ENCODE measurements around the gene NACC2.

NACC2 gene

DNA sequence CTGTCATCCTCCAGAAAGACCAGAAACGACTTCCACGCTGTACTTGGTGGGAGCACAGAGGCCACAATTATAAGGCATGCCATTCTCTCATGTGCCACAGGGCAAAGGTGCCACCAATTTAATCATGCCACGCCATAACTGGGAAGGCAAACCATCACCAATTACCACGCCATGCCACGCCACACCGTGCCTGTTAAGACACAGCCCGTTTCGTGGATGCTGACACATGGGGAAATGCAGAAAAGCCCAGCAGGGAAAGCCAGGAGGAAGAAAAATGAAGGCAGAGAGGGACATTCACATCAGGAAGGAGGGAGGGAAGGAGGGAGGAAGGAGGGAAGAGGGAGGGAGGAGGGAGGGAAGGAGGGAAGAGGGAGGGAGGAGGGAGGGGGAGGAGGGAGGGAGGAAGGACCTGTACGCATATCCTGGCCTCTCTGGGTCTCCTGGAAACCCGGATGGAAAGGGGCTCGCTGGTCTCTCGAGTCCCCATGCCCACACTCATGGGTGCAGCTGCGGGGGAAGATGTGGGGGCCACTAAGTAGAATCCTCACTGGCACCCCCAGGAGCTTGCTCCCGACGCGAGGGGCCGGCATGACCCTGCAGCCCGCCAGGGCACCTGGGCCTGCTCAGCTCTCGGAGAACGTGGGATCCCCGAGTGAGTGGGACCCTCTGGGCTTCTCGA lies 72.2 kb downstream of the NACC2 start:
- no peak for DNase-seq

DNA sequence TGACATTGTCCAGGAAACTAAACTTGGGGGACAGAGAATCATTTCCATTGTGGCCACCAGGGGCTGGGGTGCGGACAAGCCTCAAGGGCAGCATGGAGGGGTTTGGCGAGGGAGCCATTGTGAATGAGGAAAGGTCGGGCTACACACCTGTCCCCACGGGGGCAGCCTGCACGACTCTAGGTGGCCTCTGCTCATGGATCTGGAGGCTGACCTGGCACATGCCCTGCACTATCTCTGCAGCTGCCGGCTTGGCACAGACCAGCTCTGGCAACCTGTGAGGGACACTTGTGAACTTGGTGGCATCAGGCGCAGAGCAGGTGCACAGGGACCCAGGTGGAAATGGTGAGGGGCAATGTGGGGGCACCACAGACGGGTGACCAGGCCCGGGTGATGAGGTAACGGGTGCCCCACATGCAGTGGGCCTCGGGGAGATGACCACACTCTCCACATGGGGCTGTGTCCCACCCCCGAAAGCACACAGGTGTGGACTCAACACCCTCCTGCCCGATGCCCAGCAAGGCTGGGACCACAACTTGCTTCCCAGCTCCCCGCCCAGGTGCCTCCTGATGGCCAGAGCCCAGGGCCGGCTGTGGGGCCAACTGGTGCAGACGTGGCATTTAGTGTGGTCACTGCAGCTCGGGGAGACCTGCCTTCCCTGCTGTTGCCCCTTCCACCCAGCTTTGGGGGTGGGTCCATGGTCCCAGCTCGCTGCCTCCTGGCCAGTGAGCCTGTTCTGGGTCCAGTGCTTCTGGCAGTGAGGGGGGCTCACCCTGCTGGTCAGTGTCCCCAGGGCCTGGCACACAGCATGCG lies 73.0 kb downstream of the NACC2 start:
- no peak for DNase-seq

DNA sequence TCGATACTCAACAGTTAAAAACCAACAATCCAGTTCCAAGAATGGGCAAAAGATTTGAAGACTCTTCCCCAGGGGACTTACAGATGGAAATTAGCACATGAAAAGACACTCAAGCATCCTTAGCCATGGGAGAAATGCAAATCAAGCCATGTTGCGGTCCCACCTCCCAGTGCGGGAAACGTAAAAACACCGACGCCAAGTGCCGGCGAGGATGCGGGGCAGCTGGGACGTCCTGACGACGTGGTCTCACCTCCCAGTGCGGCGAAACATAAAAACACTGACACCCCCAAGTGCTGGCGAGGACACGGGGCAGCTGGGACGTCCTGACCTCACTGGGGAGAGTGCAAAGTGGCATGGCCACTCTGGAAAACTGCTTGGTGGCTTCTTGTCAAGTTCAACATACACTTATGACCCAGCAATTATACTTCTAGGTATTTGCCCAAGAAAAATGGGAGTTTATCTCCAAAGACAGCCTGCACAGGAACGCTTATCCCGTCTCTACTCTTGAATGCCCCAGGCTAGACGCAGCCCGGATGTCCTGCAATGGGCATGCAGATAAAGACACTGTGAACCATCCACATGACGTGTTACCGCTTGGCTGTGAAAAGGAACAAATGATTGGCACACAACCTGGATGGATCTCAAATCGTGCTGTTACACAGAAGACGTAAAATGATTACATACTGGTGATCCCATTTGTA lies 73.8 kb downstream of the NACC2 start:
- DNase-seq = no peak

DNA sequence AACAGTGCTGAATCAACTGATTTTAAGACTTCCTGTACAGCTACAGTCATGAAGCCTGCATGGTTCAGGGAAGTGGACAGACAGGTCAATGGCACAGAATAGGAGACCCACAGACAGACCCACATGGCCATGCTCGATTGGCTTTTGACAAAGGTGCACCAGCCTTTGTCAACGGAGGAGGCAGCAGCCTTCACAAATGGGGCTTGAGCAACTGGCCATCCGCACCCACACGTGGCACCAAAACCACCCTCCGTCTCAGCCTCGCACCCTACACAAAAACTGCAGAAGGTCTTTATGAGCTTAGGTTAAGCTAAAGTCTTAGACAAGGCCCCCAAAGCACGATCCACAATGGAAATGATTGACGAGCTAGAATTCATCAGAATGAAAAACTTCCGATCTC lies 74.4 kb downstream of the NACC2 start:
- no peak for DNase-seq

DNA sequence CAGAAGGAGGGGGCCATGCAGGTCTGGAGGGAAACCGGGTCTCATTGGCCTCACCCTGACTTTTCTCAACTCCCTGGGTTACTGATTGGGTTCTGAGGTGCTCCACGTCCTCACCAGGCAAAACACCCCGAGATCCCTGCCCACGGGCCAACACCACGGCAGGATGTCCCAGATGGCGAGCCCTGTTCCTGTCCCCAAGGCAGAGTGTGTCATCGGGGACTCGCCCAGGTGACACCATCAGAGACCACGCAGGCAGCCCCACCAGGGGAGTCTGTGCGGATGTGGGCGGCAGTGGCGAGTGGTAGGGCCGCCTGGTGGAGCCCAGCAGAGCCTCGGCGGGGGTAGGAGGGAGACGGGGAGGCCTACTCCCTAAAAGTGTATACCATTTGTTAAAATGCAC lies 74.9 kb downstream of the NACC2 start:
- DNase-seq = no peak

DNA sequence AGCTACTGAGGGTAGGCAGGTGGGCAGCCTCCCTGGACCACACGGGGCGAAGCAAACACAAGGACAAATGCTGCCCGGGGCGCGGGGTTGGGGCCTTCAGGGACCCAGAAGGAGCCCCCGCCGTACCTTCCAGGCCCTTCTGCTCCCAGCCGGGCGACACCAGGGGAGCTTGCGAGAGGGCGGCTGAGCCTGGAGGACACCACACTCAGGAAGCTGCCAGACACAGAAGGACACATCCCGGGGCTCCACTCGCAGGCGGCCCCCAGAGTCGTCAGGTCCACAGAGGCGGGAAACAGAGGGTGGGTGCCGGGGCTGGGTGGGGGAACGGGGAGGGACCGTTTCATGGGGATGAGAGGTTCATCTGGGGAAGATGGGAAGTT lies 75.4 kb downstream of the NACC2 start:
- no peak for DNase-seq

DNA sequence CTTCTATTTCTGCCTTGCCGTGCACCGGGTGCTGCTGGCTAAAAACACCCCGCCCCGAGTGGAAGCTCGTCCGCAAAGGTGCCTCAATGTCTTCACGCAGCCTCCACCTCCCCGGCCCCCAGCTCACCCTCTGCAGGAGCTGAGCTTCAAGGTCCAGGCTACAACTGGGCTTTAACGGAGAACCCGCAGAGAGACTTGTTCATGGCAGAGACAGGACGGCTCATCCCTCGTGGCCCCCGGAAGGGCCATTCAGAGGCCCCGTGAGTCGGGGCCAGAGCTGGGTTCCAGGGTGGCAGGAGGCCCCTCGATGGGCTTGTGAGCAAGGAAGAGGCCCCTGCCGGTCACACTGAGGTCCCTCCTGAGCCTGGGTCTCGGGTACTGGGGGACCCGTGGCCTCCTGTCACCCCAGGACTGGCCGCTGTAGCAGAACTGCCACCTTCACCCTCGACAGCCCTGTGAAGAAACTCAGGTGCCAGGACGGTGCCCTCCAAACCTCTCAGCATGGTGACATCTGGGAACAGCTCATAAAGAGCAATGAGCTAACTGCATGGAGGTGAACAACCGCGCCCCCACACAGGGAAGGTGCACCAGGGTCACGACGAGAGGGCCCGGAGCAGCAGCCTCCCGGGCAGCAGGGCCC lies 75.9 kb downstream of the NACC2 start:
- no peak for DNase-seq

DNA sequence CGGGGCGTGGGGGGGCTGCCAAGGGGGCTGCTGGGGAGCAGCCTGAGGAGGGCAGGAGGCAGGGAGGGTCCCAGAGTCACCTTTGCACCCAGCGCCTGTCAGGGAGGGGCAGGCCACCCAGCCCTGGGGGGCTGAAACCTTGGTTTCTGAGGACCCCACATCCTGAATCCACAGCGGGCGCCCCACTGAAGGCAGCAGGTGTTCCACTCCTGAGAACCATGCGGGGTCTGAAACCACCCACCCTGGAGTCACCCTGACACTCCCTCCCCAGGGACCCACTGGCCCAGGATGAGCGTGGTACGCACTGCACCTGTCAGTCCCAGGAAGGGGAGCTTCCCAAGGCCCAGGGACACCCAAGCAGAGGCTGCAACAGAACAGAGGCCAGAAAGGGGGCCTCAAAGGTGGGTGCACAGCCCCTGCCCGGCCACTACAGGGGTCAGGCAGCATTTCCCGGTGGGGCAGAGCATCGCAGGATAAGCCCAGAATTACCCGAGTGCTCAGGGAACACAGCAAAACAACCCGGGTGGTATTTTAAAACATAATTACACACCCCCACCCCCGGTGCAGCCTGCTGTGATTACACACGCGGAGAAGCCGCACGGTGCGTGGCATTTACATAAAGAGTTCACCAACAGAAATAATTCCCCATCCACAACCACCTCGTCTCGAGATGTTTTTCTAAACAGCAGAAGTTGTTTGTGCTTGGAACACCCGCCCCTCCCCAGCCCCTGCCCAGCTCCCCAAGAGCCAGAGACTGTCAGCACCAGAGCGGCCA lies 76.6 kb downstream of the NACC2 start:
- DNase-seq = no peak

DNA sequence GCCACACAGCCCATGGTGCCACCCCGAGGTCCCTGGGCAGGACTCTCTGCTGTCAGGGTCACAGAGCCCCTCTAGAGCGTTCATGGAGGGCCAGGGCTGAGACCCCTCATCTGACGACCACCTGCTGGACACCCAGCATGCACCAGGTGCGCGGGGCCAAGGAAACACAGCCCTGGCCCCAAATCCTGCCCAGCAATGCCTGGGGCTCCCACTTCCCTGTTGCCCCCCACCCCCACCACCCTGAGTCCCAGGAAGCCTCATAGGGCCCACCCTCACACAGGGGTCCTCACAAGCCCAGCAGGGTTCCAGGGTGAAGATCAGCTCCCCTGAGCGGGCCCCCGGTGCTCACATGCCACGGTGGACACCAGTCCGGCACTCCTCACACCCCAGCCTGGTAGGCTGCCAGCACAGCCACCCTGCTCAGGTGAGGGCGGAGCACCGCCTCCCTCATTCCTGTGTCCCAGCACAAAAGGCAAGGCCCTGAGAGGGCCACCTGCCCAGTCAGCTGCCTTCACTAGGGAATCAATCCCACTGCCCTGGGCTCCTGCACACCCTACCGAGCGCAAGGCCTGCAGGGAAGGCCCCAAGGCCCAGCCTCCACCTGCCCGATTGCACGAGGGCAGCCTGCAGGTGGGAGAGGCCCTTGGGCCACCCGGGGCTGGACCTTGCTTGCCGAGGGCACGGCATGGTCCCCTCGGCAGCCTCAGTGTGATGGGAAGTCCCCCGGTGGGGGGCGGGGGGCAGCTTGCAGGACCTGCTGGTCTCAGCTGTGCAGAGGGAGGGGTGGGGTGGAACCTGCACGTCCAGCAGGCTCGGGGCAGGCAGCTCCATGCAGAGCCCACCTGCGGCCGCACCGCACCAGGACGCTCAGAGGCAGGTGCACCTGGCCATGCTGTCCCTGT lies 77.5 kb downstream of the NACC2 start:
- no peak for DNase-seq

DNA sequence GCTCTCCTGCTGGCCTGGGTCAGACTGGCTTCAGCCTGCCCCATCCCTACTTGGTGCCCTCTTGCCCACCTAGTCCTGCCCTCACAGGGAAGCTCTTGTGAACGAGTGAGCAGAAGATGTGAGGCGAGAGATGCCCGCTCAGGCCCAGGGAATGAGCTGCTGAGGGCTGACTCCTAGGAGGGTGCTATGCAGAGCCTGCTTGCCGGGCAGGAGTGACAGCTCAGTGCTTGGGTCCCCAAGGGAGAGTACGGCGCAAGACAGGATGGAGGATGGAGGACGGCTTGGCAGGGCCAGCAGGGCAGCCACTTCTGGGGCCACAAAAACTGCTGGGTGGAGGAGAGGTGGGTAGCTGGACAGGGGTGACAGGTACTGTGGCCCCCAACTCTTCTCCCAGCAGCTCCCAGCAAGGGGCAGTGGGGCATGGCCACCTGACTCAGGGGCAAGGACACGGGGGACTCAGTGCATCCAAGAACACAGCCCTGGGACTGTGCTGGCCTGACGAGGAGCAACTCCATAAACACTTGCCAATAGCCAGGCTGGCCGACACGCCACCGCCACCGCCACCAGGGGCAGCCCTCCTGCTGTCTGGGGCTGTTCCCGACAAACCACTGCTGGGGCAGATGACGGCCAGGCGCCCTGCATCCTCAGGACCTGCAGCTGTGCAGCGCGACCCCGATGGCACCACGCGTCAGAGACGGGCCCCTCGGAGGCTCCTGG lies 78.4 kb downstream of the NACC2 start:
- no peak for DNase-seq

DNA sequence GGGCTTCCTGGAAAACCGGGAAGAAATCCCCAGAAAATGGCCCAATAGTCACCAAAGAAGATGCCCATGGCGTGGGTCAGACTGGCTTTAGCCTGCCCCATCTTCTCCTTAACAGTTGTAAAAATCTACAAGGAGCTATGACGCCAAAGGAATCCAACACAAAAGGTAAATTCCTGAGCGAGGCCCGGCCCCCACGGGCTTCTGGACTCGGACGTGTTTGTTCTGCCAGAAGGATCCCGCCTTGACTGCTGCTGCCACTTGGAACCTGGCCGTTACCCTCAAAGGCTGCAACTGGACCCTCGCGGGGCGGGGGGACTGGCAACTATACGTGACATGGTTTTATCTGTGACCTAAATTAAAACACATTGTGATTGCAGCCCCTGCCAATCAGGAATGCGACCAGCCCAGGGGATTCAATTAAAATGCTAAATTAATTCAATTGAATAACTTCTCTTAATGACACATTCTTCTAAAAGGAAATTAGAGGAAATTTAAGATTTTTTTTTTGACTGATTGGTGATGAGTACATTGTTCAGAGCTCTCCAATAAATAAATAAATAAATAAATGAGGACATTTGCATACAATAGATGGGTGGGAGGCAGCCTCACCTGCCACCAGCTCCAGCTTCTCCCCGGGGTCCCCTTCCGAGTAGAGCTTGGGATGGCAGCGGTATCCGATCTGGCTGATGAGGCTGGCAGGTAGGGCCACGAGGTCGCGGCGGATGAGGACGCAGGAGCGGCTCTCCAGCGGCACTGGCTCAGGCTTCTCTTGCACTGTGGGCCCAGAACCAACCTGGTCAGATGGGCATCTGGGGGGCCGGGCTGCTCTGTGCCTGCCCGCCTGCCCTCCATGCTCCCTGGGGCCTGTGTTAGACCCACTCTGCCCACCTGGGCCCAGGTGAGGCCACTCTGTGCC lies 79.2 kb downstream of the NACC2 start:
- no peak for DNase-seq

DNA sequence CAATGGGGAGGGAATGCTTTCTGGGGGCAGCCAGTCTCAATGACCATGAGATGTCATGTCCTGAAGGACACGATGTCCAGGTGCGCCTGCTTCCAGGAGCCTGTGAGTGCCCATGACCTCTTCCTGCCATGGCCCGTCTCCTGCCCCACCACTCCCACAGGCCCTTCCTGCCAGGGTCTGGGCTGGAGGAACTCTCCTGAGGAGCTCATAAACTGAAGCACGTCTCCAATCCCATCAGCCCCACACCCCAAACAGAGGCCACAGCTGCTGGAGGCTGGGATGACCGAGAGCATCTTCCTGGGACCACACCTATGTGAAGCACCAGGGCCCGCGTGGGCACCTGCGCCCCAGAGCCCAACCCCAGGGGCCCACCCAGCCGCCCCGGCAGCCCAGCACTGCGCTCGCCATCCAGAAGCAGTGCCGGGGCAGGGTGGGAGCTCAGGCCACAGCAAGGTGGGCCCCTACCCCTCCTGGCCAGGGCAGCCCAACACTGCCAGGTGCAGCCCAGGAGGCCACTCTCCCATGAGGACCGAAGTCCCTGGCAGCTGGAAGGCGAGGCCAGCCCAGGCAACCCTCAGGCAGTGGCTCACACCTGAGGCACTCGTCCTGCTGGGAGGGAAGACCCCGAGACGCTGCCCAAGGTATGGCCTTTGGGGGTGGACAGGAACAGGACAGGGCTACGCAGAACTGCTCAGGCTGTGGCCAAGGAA lies 80.0 kb downstream of the NACC2 start:
- DNase-seq = no peak

DNA sequence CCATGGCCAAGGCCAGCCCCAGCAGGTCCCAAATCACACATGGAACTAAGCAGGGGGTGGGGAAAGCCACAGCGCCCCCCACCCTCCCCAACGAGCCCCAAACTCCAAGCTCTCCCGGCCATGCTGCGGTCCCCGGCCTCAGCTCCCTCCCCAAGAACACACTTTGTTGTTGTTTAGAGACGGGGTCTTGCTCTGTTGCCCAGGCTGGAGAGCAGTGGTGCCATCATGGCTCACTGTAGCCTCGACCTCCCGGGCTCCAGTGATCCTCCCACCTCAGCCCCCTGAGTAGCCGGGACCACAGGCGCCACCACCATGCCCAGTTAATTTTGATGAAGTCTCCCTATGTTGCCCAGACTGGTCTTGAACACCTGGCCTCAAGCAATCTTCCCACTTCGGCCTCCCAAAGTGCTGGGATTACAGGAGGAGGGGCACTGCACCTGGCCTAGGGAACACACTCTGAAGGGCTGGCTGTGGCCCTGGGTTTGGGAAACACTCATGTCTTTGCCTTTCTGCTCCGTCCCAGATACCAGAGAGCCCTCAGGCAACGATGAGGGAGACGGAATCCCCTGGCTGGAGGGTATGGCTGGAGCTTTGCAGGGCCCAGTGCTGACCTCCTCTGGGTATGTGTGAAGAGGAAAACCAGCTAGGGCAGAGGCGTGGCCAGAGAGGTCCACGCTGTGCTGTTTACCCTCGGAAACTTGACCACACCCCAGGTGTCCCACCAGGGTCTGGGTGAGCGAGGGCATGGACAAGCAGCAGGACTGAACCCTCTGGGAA lies 80.8 kb downstream of the NACC2 start:
- no peak for DNase-seq

DNA sequence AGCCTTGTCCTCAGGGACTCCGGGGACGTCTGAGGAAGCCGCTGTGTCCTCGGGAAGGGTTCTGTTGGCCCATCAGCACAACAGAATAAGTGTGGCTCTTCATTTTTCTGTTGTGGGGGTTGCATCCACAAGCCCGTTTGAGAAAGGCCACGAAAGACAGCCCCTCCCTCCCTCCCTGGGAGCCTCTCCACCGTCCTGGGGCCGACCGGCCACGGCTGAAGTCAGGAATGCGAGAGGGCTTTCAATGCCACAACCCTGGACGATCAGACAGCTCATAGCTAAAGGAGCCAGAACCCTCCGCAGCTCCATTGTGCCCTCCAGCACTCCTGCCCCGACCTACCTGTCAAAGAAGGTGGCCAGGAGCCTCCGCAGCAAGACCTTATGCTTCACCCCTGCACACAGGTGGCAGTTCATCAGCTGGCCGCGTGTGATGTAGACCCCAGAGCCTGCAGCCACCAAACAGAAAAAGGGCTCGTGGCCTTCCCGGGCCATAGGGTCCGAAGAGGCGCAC lies 81.5 kb downstream of the NACC2 start:
- DNase-seq = no peak

DNA sequence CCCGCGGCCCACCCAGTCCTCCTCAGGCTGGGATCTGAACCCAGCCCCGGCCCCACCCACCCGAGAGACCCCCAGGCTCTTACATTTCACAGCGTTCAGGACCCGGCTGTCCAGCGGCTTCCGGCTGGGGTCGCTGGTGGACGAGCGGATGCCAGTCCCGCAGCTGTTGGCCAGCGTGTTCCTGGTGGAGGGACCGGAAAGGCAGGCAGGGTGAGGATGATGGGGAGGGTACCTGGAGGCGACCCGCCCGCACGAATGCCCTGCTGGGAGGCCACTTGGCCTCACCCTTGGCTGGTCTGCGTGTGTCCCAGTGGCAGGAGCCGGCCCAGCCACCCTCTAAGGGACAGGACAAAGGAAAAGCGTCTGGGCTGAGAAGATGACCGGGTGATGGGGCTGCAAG lies 82.0 kb downstream of the NACC2 start:
- no peak for DNase-seq

DNA sequence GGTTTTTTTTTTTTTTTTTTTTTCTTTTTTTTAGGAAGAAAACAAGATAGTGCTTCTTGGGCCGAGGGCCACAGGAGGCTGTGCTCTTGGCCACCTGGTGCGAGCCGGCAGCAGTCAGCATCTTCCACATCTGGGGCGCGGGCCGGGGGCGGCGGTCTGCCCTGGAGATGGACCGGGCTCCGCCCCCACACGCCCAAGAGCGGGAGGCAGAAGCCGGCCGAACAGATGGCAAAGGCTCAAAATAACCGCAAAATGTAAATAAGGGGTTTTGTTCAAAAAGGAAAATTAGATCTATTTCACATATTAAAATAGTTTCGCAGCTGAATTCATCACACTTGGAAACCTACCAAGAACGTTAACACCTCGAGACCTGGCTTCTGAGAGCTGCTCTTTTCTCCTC lies 82.4 kb downstream of the NACC2 start:
- no peak for DNase-seq

DNA sequence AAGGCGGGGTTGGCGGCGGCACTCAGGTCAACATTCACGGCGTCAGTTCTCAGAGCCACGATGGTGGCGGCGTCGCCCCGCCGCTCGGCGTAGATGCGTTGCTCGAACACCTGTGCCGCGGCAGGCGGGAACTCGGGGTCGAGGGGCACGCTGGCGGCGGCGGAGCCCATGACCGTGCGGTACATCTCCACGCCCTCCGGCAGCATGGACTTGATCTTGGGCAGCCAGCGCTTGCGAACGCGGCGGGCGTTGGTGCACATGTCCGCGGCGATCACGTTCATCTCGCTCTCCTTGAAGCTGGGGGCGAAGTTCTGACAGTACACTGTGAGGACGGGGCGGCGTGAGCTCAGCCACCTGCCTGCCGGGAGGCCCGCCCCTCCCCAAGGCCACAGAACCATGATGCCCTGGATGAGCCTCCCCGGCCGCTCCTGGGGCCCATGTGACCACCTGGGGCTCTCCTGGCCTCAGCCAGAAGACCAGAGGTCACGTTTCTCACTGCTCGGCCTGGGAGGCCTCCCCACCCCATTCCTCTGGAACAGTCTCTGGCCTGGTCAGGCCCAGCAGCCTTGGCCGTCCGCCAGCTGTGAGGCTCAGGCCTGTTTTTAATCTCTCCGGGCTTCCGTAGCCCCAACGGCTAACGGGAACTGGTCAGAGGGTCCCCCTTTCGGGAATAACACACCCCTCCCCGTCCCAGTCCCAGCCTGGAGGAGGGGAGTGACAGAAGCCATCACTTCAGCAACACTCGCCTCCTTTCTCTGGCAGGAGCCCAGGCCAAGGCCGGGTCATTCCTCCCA lies 83.2 kb downstream of the NACC2 start:
- DNase-seq = peak; percentile 68
